ENCODE data around the gene TNIK. TPM values are rescaled to one million over a fixed set of nuclear protein-coding genes. Genes with fewer than 3 reads are reported as not detected.

The TNIK gene
- total and polyA plus RNA-seq, 2 of the 4 experiments (the other 2 are of a cell fraction) = 3.4 to 6.3 TPM

DNA sequence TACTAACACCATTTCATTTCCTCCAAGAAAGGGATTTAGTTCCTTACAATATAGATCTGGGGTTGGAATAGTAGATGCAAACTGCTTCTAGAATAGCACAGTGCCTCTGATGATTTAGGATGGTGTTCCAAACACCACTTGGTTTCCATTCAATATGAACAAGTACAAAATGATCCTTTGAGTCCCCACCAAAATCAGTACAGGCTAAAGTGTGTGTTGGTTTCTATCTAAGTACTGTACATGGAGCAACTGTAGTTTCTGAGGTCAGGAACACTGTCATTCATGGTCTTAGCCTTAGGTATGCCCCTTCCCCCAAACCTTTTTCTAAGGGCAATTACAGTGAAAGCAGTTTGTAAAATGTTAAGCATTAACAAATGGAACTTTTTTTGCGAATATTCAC, 162.3 kb downstream of the TNIK start:
- H3K4me3 ChIP-seq (ENCODE audit: insufficient read depth, low read depth, low read length) = no peak overlapping the region
- no TSS peak for BruUV-seq (replicated peaks)
- no peak overlapping the region for H3K56ac ChIP-seq (ENCODE audit: extremely low read depth, insufficient read depth, low read length)
- H3K4me1 ChIP-seq (ENCODE audit: control insufficient read depth, insufficient read depth, low read length) = no peaks in the 10 kb centered on the region; the same call in 1 of the 2 replicates
- no peak overlapping the region for H2BK120ac ChIP-seq (ENCODE audit: low read depth, low read length)
- no peak overlapping the region for H3K18ac ChIP-seq (ENCODE audit: low read depth, low read length)
- DNase-seq (no peak), ATAC-seq (ENCODE audit: low read depth) (no peak)
- ChIA-PET CTCF (no interaction called here), POLR2A (ENCODE audit: unreplicated experiment) (no interaction called here)
- TF ChIP-seq MAFK (IDR thresholded peaks at IDR 0.05; ENCODE audit: low read depth, low read length) = no peak
- TF ChIP-seq FOS (IDR thresholded peaks at IDR 0.05; ENCODE audit: low read depth, low read length) = no peak
- no peak for TF ChIP-seq MAZ (IDR thresholded peaks at IDR 0.05; ENCODE audit: borderline replicate concordance, low read depth, low read length)
- no peak for TF ChIP-seq POLR2A (IDR thresholded peaks at IDR 0.05; ENCODE audit: low read depth, low read length)
- TF ChIP-seq, protein P1, sequence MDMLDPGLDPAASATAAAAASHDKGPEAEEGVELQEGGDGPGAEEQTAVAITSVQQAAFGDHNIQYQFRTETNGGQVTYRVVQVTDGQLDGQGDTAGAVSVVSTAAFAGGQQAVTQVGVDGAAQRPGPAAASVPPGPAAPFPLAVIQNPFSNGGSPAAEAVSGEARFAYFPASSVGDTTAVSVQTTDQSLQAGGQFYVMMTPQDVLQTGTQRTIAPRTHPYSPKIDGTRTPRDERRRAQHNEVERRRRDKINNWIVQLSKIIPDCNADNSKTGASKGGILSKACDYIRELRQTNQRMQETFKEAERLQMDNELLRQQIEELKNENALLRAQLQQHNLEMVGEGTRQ (IDR thresholded peaks at IDR 0.05; ENCODE audit: low read depth, low read length) = no peak
- no peak for TF ChIP-seq BHLHE40 (IDR thresholded peaks at IDR 0.05; ENCODE audit: low read depth, low read length)
- no peak for TF ChIP-seq NFE2L2 (IDR thresholded peaks at IDR 0.05; ENCODE audit: low read depth, low read length)
- no peak for TF ChIP-seq MXI1 (IDR thresholded peaks at IDR 0.05; ENCODE audit: borderline replicate concordance, low read depth, low read length)
- TF ChIP-seq, protein P2, sequence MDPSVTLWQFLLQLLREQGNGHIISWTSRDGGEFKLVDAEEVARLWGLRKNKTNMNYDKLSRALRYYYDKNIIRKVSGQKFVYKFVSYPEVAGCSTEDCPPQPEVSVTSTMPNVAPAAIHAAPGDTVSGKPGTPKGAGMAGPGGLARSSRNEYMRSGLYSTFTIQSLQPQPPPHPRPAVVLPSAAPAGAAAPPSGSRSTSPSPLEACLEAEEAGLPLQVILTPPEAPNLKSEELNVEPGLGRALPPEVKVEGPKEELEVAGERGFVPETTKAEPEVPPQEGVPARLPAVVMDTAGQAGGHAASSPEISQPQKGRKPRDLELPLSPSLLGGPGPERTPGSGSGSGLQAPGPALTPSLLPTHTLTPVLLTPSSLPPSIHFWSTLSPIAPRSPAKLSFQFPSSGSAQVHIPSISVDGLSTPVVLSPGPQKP (IDR thresholded peaks at IDR 0.05; ENCODE audit: borderline replicate concordance, low read depth, low read length) = no peak
- no peak for TF ChIP-seq SMC3 (IDR thresholded peaks at IDR 0.05; ENCODE audit: low read depth, low read length)
- no peak overlapping the region for H2BK15ac ChIP-seq (ENCODE audit: low read depth, low read length)
- no peaks in the 10 kb centered on the region for H4K20me1 ChIP-seq (ENCODE audit: insufficient read depth, low read length)
- no peaks in the 10 kb centered on the region for H3K36me3 ChIP-seq (ENCODE audit: control insufficient read depth, insufficient read depth, low read length)
- no peak overlapping the region for H3K27ac ChIP-seq (ENCODE audit: insufficient read depth, low read length)
- H4K91ac ChIP-seq (ENCODE audit: insufficient read depth, low read depth, low read length) = no peak overlapping the region
- no peak overlapping the region for H3K9ac ChIP-seq (ENCODE audit: low read depth, low read length)
- dilution Hi-C loops (cut with HindIII; ENCODE audit: low sequenced_read_pairs, unreplicated experiment) = no loop called here
- intact Hi-C loops (cut with micrococcal nuclease) = no loop called here
- H3K14ac ChIP-seq (replicated peaks; ENCODE audit: low read depth, low read length) = no peak overlapping the region
- H4K8ac ChIP-seq (ENCODE audit: low read depth in 2 of 2, low read length in 2 of 2) = no peak overlapping the region
- no peak overlapping the region for H3K4me2 ChIP-seq (ENCODE audit: low read depth, low read length)
- H2AK9ac ChIP-seq (replicated peaks; ENCODE audit: low read depth, low read length, poor library complexity) = no peak overlapping the region
- no peak overlapping the region for H2AK5ac ChIP-seq (ENCODE audit: low read depth, low read length)
- no peak overlapping the region for H3K4ac ChIP-seq (ENCODE audit: low read depth, low read length)
- in situ Hi-C loops (cut with MboI; ENCODE audit: low sequenced_read_pairs) = no loop called here
- H3K9me1 ChIP-seq (ENCODE audit: insufficient read depth, low read length) = no peaks in the 10 kb centered on the region
- H3K79me1 ChIP-seq (ENCODE audit: low read depth in 1 of 2, low read length in 2 of 2) = no peaks in the 10 kb centered on the region; a peak in 1 of 4 replicates
- no peak overlapping the region for H4K5ac ChIP-seq (ENCODE audit: low read depth, low read length)
- no peak overlapping the region for H2BK5ac ChIP-seq (ENCODE audit: low read depth, low read length, poor library complexity, severe bottlenecking)
- no peak overlapping the region for H2BK20ac ChIP-seq (ENCODE audit: low read depth, low read length)
- H2AFZ ChIP-seq (replicated peaks; ENCODE audit: low read length, poor library complexity) = no peak overlapping the region
- H3K9me3 ChIP-seq (ENCODE audit: control insufficient read depth, insufficient read depth, low read length) = no peaks in the 10 kb centered on the region
- peaks cover 3% of the 10 kb centered on the region; the same call in 1 of the 2 replicates for H3K27me3 ChIP-seq (ENCODE audit: control insufficient read depth, insufficient read depth, low read length)
- H3K23ac ChIP-seq (ENCODE audit: low read depth, low read length) = no peak overlapping the region
- no CpG with 5 or more reads among the region's 1 CpG for WGBS, 2 experiments (ENCODE audit: extremely low coverage in 2 of 2, insufficient read length in 1 of 2)

Data from IMR-90 (cell line).